CMK (cell line): ENCODE results near the gene BCL7B.
"Not testable (repeated sequence)": the region's sequence is repeated elsewhere in the genome, so short reads cannot be mapped to it uniquely, and the experiment has no call there.

Experiments
- DNase-seq: peaks from one replicate; pipeline ENCODE4 v3.0.0-alpha.2; 2010; ENCODE audit warnings: low read depth

The BCL7B gene

GRCh38 chr7:73495507-73495906 is 62.0 kb downstream of the BCL7B start:
- DNase-seq: not testable (repeated sequence)

GRCh38 chr7:73489976-73490375 is 67.5 kb downstream of the BCL7B start:
- DNase-seq: no peak

GRCh38 chr7:73487486-73487885 is 70.0 kb downstream of the BCL7B start:
- DNase-seq: no peak
